HG03139 (cell line): ENCODE data around the gene OR11H12.
"Not testable (repeated sequence)": the region's sequence is repeated elsewhere in the genome, so short reads cannot be mapped to it uniquely, and the experiment has no call there.

Experiments
- ATAC-seq: cut with Tn5 transposase; IDR thresholded peaks from one replicate; pipeline ENCODE4 v1.9.1; 2021; ENCODE audit not compliant: unreplicated experiment

Gene OR11H12, protein sequence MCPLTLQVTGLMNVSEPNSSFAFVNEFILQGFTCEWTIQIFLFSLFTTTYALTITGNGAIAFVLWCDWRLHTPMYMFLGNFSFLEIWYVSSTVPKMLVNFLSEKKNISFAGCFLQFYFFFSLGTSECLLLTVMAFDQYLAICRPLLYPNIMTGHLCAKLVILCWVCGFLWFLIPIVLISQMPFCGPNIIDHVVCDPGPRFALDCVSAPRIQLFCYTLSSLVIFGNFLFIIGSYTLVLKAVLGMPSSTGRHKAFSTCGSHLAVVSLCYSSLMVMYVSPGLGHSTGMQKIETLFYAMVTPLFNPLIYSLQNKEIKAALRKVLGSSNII

DNA sequence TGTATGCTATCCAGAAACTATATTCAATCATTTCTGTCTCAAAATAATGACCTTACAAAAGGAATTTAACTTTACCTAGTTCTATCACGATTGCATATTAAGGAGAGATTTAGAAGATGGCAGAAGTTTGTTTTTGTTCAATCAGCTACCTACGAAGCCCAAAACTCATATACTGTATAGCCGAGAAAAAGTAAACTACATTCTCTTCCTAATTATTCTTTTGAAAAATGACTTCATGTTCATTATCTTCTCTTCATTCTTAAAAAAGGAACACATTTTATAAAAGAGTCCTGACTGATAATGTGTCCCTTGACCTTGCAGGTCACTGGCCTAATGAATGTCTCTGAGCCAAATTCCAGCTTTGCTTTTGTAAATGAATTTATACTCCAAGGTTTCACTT lies at the start of gene OR11H12:
Gene OR11H12, plus strand, starts transcription at position 301 of the 400 bp plus-strand sequence. Its CDS starts 0 bp downstream, at position 301.
- ATAC-seq = not testable (repeated sequence)

DNA sequence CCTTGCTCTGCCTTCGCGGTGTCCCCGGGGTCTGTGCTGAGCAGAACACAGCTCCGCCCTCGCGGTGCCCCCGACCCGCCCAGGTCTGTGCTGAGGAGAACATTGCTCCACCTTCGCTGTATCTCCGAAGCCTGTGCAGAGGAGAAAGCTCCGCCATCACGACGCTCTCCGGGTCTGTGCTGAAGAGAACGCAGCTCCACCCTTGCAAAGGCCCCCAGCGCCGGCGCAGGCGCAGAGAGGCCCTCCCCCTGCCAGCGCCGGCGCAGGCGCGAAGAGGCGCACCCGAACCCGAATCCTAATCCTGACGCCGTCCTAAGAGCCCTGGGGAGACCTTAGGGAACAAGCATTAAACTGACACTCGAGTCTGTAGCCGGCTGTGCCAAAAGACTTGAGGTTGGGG lies 18.0 kb upstream of the OR11H12 start:
- ATAC-seq = not testable (repeated sequence)

DNA sequence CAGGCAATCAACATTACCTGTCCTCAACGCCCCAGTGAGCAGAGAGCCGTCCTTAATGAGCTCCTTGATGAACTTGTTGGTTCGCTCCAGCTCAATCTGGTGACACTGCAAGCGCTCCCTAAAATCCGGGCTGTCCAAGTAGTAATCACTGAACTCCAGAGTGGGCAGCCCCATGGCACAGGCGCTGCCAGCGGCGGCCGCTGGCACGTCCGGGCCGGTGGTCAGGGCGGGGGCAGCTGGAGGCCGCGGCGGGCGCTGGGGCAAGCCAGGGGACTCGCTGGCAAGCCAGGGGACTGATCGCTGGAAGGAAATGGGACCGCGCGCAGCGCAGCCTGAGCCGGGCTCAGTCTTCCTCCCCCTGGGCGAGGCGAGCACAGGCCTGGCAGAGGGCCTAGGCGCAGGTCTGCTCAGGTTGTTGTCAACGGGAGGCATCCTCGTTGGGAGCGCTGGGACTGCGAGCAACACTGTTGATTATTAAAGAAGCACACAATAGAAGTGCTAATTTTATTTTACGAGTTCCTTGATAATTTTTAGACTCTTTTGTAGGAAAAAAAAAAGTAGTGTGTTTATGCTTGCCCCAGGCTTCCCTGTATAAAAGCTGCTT lies 25.8 kb downstream of the OR11H12 start:
- ATAC-seq = not testable (repeated sequence)

DNA sequence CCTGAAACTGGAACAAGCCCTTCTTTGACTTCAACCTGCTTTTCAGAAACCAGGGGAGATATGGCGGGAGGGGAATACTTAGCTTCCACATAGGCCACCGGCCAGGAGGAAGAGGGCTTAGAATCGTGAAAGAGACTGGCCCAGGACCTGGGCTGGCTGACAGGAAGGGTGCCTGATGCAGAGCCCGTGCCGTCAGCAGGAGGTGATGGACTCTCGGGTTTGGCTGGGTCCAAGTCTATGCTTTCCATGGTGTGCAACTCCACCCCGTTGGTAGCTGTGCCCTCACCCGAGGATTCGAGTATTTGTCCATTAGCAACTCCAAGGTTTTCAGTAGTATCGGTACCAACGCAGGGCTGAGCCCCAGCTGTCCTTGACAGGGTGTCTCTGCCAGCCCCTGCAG lies 35.1 kb downstream of the OR11H12 start:
- not testable (repeated sequence) for ATAC-seq

DNA sequence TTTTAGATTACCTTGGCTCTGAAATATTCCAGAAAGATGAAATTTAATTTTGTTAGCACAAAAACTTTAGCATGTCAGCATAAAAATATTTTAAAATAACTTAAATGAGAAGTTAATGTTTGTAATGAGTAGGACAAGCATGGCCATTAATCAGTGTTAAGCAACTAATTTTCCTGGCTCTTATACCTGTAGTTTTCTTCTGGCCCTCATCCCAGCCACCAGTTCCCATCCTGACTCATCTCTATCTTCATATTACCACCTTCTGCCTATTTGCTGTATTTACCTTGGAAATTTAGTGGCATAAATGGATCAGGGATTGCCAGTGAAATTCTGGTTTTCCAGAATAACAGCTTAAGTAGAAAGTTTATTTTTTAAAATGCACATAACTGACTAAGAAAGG lies 37.1 kb downstream of the OR11H12 start:
- ATAC-seq = not testable (repeated sequence)

DNA sequence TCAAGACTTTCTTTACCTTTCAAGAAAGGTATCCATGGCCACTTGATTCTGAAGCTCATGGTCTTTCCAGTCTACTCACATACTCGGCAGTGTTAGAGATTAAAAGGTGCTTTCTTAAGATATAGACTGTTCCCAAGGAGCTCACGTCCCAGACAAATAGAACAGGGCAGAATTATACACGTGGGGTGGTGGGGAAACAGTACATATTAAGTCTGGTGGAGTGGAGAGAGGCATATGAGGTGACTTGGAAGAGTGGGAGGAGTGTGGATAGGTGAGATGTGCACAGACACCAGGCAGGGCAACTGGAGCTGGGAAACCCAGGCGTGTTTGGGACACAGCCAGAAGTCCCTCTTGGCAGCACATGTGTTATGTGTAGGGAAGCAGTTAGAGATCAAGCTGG lies 37.9 kb downstream of the OR11H12 start:
- not testable (repeated sequence) for ATAC-seq

DNA sequence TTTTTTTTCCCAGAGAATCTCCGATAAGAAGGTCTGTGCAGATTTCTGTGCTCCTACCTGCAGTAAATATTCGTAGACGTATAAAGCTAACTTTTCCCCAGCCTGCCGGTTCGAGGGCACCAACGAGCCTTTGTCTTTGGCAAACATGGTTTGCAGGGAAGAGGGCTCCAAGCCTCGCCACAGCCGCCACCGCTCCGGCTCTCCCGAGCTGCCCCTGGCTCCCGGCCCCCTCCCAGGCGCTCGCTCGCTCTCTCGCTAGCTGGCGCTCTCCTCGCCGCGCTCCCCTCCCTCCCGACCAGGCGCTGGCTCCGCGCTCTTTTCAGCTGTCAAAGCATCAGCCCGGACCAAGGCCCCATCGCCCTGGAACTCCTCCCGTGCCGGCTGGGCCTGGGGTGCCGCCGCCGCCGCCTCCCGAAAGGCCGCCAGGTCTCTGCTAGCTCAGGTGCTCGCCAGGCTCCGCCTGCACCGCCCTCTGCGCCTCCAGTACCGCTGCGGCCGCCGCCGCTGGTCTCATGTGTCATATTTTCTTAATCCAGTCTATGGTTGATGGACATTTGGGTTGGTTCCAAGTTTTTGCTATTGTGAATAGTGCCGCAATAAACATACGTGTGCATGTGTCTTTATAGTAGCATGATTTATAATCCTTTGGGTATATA lies 45.3 kb downstream of the OR11H12 start:
- ATAC-seq = not testable (repeated sequence)
